Cardiac fibroblast (primary cell): ENCODE measurements around the gene C2CD2.

Experiments
- DNase-seq, 2 donors: peaks; one replicate each; pipeline versions ENCODE4 v3.0.0 to v3.0.0-alpha.2; 2010; ENCODE audit warnings: low read depth in 2 of 2
- H3K4me3 ChIP-seq, 2 donors: replicated peaks in 1 of 2; 1 replicate in 1 of 2; 2 replicates in 1 of 2; pipeline ENCODE4 v1.5.1; 2011; ENCODE audit warnings: low read depth in 2 of 2, low read length in 2 of 2, mild to moderate bottlenecking in 2 of 2, moderate library complexity in 1 of 2
- CTCF ChIP-seq: IDR thresholded peaks from one replicate; pipeline ENCODE4 v1.5.1; 2011; ENCODE audit warnings: low read depth, mild to moderate bottlenecking, low read length, inconsistent platforms

C2CD2 gene

GRCh38 chr21:41985662-41986416 is 32.0 kb upstream of the C2CD2 start:
- no peak for TF ChIP-seq CTCF
- no peak overlapping the region for H3K4me3 ChIP-seq
- DNase-seq: no peak

- DNase-seq: no peak
- no peak for TF ChIP-seq CTCF
- no peak overlapping the region for H3K4me3 ChIP-seq
These were observed 29.4 kb upstream of the C2CD2 start for GRCh38 chr21:41983229-41983628.

GRCh38 chr21:41980561-41980960 is 26.7 kb upstream of the C2CD2 start:
- no peak for TF ChIP-seq CTCF
- no peak overlapping the region for H3K4me3 ChIP-seq
- no peak for DNase-seq

- TF ChIP-seq CTCF: no peak
- DNase-seq: no peak
- H3K4me3 ChIP-seq: no peak overlapping the region
These were observed 26.0 kb upstream of the C2CD2 start for GRCh38 chr21:41979751-41980369.

GRCh38 chr21:41979335-41979734 is 25.5 kb upstream of the C2CD2 start:
- TF ChIP-seq CTCF: no peak
- H3K4me3 ChIP-seq: no peak overlapping the region
- no peak for DNase-seq

- no peak for DNase-seq
- H3K4me3 ChIP-seq: no peak overlapping the region
- TF ChIP-seq CTCF: no peak
These were observed 23.5 kb upstream of the C2CD2 start for GRCh38 chr21:41977034-41977950.
